ENCODE results near the gene IGFLR1. TPM values are rescaled to one million over a fixed set of nuclear protein-coding genes. Genes with fewer than 3 reads are reported as not detected.
A peak's percentile ranks its signal among the peaks of the same experiment; 100 is the strongest.

IGFLR1 gene
- total RNA-seq, 1 donor = 1.9 TPM

- H3K4me3 ChIP-seq (ENCODE audit: low read depth, low read length) = peak overlapping the region; percentile 81
- peak; percentile 95 for DNase-seq (ENCODE audit: low read depth)
- TF ChIP-seq CTCF (IDR thresholded peaks at IDR 0.05; ENCODE audit: insufficient read depth, low read length) = peak; percentile 54
These were observed 2.4 kb upstream of the IGFLR1 start for GRCh38 chr19:35744430-35745327.

- no peak for DNase-seq (ENCODE audit: low read depth)
- no peak overlapping the region for H3K4me3 ChIP-seq (ENCODE audit: low read depth, low read length)
- TF ChIP-seq CTCF (IDR thresholded peaks at IDR 0.05; ENCODE audit: insufficient read depth, low read length) = no peak
These were observed 1.6 kb upstream of the IGFLR1 start for GRCh38 chr19:35743640-35744429.

- DNase-seq (ENCODE audit: low read depth) = no peak
- H3K4me3 ChIP-seq (ENCODE audit: low read depth, low read length) = peak overlapping the region; percentile 71
- peak; percentile 0 for TF ChIP-seq CTCF (IDR thresholded peaks at IDR 0.05; ENCODE audit: insufficient read depth, low read length)
These were observed 1.1 kb downstream of the IGFLR1 start for GRCh38 chr19:35741203-35741515.

- TF ChIP-seq CTCF (IDR thresholded peaks at IDR 0.05; ENCODE audit: insufficient read depth, low read length) = peak; percentile 23
- peak overlapping the region; percentile 71 for H3K4me3 ChIP-seq (ENCODE audit: low read depth, low read length)
- peak; percentile 94 for DNase-seq (ENCODE audit: low read depth)
These were observed 1.6 kb downstream of the IGFLR1 start for GRCh38 chr19:35740423-35741202.

- H3K4me3 ChIP-seq (ENCODE audit: low read depth, low read length) = peak overlapping the region; percentile 71
- TF ChIP-seq CTCF (IDR thresholded peaks at IDR 0.05; ENCODE audit: insufficient read depth, low read length) = no peak
- DNase-seq (ENCODE audit: low read depth) = no peak
These were observed 2.2 kb downstream of the IGFLR1 start for GRCh38 chr19:35740108-35740422.

- peak overlapping the region; percentile 71 for H3K4me3 ChIP-seq (ENCODE audit: low read depth, low read length)
- no peak for DNase-seq (ENCODE audit: low read depth)
- no peak for TF ChIP-seq CTCF (IDR thresholded peaks at IDR 0.05; ENCODE audit: insufficient read depth, low read length)
These were observed 2.8 kb downstream of the IGFLR1 start for GRCh38 chr19:35739275-35740107.
